Activated CD4-positive, alpha-beta T cell treated with anti-CD3 and anti-CD28 coated beads for 1 hour (primary cell): ENCODE results near the gene CASP5.
"Not testable (repeated sequence)": the region's sequence is repeated elsewhere in the genome, so short reads cannot be mapped to it uniquely, and the experiment has no call there.

Experiments
- DNase-seq: peaks from one replicate; pipeline ENCODE4 v3.0.0-alpha.2; 2020

Gene CASP5

DNA sequence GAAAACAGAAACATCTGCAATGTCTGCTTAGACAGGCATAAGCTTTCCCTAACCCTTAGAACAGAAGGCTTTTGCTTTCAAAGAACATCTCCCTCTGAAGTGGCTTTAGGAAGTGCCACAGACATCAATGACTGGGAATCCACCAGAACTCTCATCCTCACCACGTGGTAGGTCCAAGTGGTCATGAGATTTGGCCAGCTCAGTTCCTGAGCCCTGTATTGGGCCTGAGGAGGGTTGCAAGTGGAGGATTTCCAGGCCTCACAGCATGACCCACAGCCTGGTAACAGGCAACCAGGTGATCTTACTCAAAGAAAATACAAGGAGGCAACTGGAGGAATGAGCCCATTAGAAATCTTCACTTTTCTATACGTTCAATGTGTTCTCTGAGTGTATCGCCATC, 10.4 kb upstream of the CASP5 start:
- DNase-seq = no peak

GRCh38 chr11:105032495-105032894, 9.5 kb upstream of the CASP5 start:
- no peak for DNase-seq

DNA sequence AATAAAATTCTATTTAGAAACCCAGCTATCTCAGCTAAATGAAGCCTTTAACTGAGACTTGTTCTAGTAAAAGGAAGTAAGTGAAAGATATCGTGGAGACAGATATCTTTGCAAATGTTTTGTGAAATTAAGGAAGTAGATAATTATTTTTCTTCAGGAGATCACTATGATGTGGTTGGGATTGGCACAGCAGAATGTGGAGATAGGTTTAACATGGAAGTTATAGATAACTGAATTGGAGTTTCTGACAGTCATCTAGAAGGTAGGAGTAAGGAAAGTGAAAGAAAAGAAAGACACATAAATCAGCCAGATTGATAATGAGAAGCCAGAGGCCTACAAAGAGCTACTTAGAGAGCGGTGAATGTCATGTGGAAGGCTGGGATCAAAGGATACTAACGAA, 4.7 kb upstream of the CASP5 start:
- DNase-seq = no peak

- DNase-seq = no peak
Measured at GRCh38 chr11:105024394-105024793, 1.4 kb upstream of the CASP5 start.

GRCh38 chr11:105022527-105022926, 441 bp downstream of the CASP5 start:
- no peak for DNase-seq

GRCh38 chr11:105007463-105007862, 15.5 kb downstream of the CASP5 start:
- no peak for DNase-seq

GRCh38 chr11:105005451-105005845, 17.5 kb downstream of the CASP5 start:
- DNase-seq = no peak

GRCh38 chr11:105004021-105004420, 18.9 kb downstream of the CASP5 start:
- no peak for DNase-seq

GRCh38 chr11:105003151-105003550, 19.8 kb downstream of the CASP5 start:
- DNase-seq = no peak

GRCh38 chr11:105000797-105001196, 22.2 kb downstream of the CASP5 start:
- peak; percentile 34 for DNase-seq

- DNase-seq = no peak
Measured at GRCh38 chr11:105000167-105000566, 22.8 kb downstream of the CASP5 start.

GRCh38 chr11:104999721-105000120, 23.2 kb downstream of the CASP5 start:
- DNase-seq = no peak

DNA sequence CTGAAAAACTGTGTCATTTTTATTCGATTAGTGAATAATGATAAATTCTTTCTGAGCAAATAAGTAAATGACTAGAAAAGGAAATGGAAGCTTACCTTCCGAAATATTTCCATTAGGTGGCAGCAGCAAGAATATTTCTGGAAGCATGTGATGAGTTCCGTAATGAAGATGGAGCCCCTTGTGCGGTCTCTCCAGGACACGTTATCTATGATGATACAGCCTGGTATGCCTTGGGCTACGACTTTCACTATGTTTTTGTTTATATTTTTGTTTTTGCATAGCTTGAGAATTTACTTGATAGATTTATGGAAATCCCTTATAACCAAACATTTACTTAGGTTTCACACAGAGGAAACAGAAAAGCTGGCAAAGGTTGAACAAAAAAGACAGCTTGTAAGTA, 25.7 kb downstream of the CASP5 start:
- DNase-seq = no peak

- no peak for DNase-seq
Measured at GRCh38 chr11:104995001-104995408, 28.0 kb downstream of the CASP5 start.

- DNase-seq = no peak
Measured at GRCh38 chr11:104992781-104993180, 30.2 kb downstream of the CASP5 start.

DNA sequence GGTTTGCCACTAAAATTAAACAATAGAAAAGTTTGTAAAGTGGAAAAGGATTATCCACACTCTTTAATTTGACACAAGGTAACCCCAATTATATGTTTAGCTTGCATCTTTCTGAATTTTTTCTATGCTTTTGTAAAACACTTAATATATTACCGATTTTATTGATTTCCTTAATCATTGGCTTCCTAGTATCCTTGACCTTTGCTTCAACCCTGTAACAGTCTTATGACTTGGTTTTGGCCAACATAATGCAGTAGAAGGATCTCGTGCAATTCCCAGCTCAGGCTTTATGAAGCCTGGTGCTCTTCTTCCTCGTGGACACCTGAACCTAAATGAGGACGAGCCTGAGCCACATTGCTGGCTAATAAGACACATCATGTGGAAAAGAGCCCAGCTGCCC, 31.0 kb downstream of the CASP5 start:
- no peak for DNase-seq

DNA sequence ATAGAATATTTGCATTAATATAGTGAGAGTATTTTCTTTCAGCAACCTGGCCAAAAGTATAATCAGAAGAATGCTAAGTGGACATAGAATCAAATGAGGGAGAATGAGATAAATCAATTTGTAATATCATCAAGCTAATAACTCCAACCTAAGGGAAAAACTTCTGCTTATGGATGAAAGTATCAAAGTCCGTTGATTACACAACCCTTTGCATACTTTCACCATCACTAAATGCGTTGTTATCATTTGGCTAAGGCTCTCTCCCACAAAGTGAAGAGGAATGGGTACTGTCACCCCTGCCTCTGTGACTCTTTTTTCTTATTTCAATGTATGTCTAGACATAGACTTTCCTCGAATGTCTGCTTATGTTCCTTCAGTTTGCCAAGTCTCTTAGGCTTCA, 38.2 kb downstream of the CASP5 start:
- no peak for DNase-seq

GRCh38 chr11:104979839-104980238, 43.1 kb downstream of the CASP5 start:
- no peak for DNase-seq

DNA sequence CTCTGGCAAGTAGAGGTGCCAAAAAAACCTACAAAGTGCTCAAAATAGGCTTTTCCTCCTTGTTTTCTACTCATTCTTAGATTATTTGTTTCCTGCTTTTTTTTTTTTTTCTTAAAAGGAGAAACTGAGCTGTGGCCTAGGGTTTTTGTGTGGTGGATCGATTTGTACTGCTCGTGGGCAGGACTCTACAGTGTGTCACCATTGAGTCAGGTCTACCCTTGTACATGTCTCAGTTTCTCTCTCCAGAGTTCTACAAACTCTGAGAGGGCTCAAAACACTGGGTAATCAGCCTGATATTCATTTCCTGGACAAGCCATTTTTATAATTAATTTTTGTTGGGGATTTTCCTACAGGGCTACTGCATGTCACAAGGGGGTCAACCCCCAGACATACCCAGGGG, 49.4 kb downstream of the CASP5 start:
- no peak for DNase-seq

DNA sequence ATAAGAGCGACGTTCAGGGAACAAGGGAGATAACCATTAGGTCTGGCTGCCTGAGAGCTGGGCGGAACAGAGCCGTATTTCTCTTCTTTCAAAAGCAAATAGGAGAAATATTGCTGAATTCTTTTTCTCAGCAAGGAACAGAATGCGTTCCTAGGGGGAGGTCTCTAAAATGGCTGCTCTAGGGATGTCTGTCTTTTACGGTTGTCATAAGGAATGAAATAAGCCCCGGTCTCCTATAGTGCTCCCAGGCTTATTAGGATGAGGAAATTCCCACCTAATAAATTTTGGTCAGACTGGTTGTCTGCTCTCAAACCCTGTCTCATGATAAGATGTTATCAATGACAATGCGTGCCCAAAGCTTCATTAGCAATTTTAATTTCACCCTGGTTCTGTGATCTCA, 50.0 kb downstream of the CASP5 start:
- not testable (repeated sequence) for DNase-seq

- no peak for DNase-seq
Measured at GRCh38 chr11:104970756-104971155, 52.2 kb downstream of the CASP5 start.

- no peak for DNase-seq
Measured at GRCh38 chr11:104968856-104969776, 53.9 kb downstream of the CASP5 start.

DNA sequence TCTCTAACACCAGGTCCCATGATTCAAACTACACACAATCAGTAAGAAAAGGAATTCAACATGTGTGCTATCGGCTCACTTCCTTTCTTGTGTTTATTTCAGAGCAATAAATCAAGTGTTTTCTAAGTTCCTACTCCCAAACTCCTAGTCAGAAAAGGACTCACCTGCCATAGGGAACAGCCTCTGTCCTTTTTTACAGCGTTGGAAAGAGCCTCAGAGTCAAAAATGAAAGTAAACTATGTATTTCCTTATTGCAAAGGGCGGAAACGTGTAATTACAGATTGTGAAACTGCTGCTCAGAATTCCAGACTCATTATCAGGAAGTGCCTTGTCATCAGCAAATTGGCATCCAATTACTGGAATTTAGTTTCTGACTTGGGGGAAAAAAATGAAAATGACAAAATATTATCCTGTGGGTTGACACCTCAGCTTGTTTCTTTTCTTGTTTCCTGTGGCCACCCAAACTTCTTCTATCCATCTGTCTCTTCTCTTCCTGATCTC, 54.6 kb downstream of the CASP5 start, which contains the start of gene CASP4:
TSS of gene CASP4 (minus strand) at position 220 of the 501 bp plus-strand sequence. CDS start at position 171, 49 bp downstream.
- no peak for DNase-seq

DNA sequence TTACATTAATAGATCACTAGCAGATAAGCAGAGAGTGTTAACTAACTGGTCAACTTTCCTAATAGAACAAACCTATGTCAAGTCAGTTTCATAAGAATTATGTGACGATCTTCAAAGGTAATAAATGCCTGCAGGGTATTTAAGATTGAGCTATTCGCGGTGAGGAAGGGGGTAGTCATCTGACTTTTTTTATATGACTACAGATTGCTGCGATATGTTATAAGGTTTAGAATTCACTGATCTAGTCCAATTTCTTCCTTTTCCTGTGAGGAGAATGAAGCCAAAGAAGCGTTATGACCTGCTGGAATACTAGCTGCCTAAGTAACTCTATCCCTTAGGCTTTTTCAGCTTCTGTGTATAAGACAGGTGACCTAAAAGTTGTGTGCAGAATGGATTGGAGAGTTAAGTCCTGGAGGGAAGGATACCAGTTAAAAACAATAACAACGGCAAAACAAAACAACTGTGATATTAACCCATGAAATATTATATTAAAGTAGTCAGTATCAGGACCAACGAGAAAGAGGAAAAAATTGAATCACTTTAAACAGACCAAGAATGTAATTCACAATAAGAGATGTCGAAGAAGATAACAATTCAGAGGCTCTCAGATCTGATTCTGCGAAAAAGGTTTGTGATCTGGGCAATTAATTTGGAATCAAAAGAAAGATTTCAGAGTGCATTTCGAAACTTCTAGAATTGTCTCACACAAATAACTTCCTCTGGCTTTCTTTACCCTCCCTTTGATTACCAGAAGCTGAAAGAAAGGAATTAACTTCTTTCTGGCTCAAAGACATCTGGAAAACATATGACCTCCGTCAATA, 55.2 kb downstream of the CASP5 start:
- no peak for DNase-seq
